ENCODE measurements around the gene VPS26B.
"Not testable (repeated sequence)": the region's sequence is repeated elsewhere in the genome, so short reads cannot be mapped to it uniquely, and the experiment has no call there.

The VPS26B gene

DNA sequence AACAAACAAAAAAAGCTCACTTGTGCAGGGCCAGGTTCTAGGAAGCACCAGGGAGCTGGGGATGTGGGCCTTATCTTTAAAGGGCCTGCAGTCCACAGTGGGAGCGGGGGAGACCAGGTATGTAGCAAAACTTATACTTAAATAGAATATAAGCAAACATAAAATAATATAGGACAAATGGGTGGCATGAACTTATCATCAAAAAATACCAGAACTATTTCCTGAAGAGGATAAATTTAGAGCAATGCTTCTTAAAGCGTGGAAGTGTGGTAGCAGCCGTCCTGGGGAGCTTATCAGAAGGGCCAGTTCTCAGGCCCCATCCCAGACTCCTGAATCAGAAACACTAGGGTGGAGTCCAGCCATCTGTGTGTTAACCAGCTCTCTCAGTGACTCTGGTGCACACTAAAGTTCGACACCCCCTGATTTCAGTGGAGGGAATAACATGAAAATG lies 9.3 kb downstream of the VPS26B start:
- DNase-seq = no peak

GRCh38 chr11:134235399-134235798 lies 10.9 kb downstream of the VPS26B start:
- no peak for DNase-seq

- no peak for DNase-seq
Measured at GRCh38 chr11:134236834-134237556, 12.5 kb downstream of the VPS26B start.

- no peak for DNase-seq
Measured at GRCh38 chr11:134237557-134237922, 13.1 kb downstream of the VPS26B start.

DNA sequence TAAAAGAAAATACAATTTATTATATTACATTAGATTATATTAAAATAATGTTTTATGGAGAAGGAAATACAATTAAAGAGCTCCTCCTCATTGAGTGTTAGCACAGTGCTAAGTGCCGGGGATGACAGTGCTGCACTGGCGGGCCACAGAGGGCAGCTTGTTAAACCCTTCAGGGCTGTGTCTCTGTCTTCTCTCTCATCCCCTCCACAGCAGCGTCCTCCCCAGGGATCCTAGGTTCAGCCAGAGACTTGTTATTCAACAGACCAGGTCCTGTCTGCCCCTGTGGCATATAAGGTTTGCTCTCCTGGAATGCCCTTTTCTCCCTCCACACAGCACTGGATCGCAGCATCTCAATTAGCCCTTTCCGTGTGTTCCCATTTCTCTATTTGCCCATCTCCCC lies 14.5 kb downstream of the VPS26B start:
- no peak for DNase-seq

GRCh38 chr11:134240592-134240991 lies 16.1 kb downstream of the VPS26B start:
- no peak for DNase-seq

- no peak for DNase-seq
Measured at GRCh38 chr11:134242376-134242775, 17.9 kb downstream of the VPS26B start.

- no peak for DNase-seq
Measured at GRCh38 chr11:134243913-134244312, 19.4 kb downstream of the VPS26B start.

DNA sequence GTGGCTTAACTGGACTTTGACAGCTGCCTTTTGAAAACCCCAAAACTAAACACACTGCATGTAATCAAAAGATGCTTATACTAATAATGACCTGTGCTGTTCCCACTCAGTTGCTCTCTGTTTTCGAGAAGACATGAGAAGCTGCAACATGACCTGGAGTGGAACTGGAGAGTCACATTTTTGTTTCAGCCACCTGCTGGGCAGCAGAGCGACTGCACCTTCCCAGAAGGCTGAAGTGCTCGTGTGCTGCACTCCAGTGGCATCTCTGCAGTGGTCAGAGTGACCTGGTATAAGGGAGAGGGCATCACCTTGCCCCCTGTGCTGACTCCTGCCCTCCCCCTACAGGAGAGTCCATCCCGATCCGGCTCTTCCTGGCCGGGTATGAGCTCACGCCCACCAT lies 20.1 kb downstream of the VPS26B start:
- peak in 2 of 6 experiments; percentile 18 to 28 for DNase-seq

- no peak for DNase-seq
Measured at GRCh38 chr11:134245434-134245833, 21.0 kb downstream of the VPS26B start.

DNA sequence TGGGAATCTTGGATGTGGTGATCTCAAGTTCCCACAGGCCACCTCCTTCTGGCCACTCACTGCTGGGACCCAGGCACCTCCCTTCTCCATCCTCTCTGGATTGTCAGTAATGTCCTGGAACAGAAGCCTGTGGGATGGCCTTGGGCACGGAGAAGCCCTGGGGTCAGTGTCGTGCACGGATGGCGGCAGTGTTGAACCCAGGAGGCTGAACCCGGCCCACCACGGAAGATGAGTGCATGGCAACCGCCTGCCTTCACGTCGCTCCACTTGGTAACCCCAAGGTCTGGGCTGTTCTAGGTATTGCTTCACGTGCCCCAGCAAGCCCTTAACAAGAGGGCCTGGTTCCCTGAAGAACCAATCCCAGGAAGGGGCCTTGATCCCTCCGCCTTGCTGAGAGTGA lies 21.6 kb downstream of the VPS26B start:
- no peak for DNase-seq

DNA sequence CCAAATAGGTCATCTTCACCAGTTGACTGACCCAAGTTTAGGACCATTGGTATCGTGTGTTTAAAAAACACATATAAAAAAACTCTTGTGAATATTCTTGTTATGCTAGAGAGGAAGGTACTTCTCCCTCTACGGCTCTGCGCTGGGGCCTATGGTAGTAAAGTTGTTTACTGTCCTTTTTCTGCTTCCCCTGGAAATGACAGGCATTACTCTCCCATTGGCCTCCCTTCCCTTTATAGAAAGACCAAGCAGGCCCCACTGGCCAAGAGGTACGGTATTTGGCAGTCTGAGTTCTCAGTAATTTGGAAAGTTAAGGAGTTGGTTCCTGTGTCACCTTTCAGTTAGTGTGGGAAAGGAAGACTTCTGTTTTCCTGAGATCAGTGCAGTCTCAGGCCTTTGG lies 22.2 kb downstream of the VPS26B start:
- no peak for DNase-seq

- DNase-seq = no peak
Measured at GRCh38 chr11:134248910-134249480, 24.5 kb downstream of the VPS26B start.

- no peak for DNase-seq
Measured at GRCh38 chr11:134250246-134250645, 25.8 kb downstream of the VPS26B start.

GRCh38 chr11:134250675-134251074 lies 26.2 kb downstream of the VPS26B start:
- DNase-seq = no peak

DNA sequence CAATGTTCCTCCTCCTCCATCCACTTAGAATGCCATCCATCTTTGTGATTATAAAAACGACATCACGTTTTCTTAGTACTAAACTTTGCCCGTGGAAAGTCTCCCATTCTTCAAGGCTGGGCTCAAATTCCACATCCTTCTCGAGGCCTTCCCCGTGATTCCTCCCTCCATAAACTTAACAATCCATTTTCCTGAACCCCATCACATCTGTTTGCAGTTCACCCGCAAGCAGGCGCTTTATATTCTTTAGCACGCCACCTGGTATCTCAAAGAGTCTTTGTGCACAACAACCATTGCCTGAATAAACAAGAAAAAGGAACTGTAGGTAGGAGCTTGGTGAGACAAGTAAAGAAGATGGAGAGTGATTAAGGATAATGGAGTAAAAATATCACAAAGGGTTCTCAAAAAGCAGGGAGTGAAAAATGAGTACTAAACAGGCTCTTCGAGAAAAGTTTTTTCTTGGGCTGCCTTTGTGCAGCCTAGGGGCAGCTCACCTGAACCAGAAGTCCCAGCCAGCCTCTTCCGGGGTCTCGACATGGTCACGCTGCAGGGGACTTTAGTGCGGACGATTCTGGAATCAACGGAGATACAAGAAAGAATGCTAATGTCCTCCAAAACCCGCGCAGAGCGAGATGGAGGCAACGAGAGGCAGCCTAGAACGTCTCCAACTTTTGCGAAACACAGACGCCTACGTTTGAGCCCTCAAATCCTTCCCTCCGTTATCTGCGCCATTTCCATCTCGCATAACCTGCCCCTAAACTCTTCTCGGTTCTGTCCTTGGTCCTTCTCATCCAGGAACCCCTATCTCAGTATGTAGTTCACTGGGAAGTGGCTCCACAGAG lies 28.1 kb downstream of the VPS26B start:
- DNase-seq = peak in 1 of 6 experiments; percentile 30

GRCh38 chr11:134253188-134253993 lies 28.9 kb downstream of the VPS26B start, which contains the start of the genes ACAD8 and THYN1:
Gene ACAD8, plus strand, starts transcription at chr11:134253568. Its CDS starts 33 bp downstream, at chr11:134253601.
Gene THYN1, minus strand, starts transcription at chr11:134253352. Its CDS starts 470 bp downstream, at chr11:134252882.
- peak; percentile 92 to 95 (median 92) for DNase-seq

DNA sequence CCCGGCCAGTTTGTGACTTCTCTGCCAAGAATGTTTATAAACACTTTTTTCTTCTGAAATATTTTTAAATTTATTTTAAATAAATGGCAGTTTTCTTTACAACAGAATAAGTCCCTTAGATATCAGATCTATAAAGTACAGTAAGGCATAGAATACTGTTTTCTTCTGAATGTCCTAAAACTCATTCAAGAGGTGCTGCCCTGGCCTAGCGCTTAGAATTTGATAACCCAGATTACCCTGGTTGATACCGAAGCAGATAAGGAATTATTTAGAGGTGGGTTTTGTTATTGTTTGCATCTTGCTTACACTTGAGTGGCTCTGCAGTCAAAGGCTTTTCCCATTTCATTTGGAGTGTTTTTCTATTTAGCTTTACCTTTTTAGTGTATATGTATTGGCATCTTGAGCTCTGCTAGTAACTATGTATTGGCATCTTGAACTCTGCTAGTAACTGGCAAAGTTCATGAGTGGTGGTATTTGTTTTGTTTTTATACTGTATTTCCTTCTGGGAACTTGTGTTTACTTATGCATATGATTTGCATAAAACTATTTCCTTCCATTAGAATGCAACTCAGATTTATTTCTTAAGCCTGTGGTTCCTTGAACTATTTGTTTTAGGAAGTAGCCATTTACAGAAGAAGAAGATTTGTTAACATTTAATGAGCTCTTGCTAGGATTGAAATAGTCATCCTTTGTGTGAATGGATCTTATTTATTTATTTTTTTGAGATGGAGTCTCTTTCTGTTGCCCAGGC lies 30.1 kb downstream of the VPS26B start:
- no peak for DNase-seq

- DNase-seq = not testable (repeated sequence)
Measured at GRCh38 chr11:134255184-134255561, 30.7 kb downstream of the VPS26B start.

DNA sequence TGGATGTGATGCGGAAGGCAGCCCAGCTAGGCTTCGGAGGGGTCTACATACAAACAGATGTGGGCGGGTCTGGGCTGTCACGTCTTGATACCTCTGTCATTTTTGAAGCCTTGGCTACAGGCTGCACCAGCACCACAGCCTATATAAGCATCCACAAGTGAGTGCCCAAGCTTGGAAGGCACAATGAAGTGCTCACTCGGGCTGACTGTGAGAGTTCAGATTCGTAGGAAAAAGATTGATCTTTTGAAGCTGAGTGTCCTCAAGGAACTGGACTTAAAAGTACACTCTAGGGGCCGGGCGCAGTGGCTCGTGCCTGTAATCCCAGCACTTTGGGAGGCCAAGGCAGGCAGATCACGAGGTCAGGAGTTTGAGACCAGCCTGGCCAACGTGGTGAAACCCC lies 32.6 kb downstream of the VPS26B start:
- DNase-seq = no peak

DNA sequence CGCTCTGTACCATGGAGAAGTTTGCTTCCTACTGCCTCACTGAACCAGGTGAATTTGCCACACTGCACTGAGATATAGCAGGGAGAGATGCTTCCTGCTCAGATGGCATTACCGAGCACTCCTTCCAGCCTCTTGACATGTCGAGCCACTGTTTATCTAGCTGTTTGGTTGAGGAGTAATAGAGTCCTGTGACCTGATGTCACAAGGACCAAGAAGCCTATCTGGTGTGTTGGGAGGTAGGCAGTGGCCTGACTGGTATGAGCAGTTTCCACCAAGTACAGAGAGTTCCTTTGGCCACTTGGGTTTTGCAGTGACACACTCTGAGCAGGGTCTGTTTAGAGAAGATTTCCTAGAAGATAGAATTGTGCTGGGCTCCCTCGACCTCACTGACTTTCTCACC lies 34.1 kb downstream of the VPS26B start:
- DNase-seq = no peak

DNA sequence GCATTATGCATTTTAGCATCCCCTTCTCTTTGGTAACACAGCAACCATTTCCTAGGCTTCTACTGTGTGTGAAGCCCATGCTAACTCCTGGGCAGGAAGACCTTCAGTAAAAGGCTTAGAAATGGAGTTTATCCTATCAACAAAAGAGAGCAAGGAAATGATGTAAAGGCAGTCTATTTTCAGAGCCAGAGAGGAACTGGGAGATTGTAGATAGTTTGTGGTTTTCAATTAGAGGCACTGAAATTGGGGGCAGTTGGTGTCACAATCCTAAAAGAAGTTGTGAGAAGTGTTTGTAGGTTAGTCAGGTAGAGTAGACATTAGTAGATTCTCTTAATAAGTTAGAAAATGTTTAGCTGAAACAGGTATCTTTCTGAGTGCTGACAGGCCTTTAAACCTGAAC lies 36.0 kb downstream of the VPS26B start:
- DNase-seq = no peak

Data from stimulated activated naive CD4-positive, alpha-beta T cell (primary cell).